NT2/D1 (cell line): ENCODE results near the gene CEMIP2.

ENCODE experiments used
- DNase-seq: peaks from one replicate; pipeline ENCODE4 v3.0.0-alpha.2; 2011; ENCODE audit warnings: low read depth, low spot score
- H3K27me3 ChIP-seq: 2 replicates; pipeline ENCODE4 v1.6.0; 2011; ENCODE audit warnings: mild to moderate bottlenecking; ENCODE audit not compliant: insufficient read length, insufficient read depth
- H3K36me3 ChIP-seq: 2 replicates; pipeline ENCODE4 v1.6.1; 2011; ENCODE audit warnings: mild to moderate bottlenecking, low read length, mixed read lengths; ENCODE audit not compliant: insufficient read depth, insufficient read length
- H3K4me1 ChIP-seq: 2 replicates; pipeline ENCODE4 v1.5.1; 2011; ENCODE audit not compliant: insufficient read depth, insufficient read length
- H3K4me3 ChIP-seq: 2 replicates; pipeline ENCODE4 v1.5.1; 2011; ENCODE audit warnings: low read depth; ENCODE audit not compliant: insufficient read length
- H3K9ac ChIP-seq: 2 replicates; pipeline ENCODE4 v1.6.0; 2011; ENCODE audit warnings: low read depth; ENCODE audit not compliant: insufficient read length
- H3K9me3 ChIP-seq: 2 replicates; pipeline ENCODE4 v1.5.1; 2011; ENCODE audit warnings: mild to moderate bottlenecking, low read length; ENCODE audit not compliant: insufficient read depth
- SUZ12 ChIP-seq: IDR thresholded peaks from 2 replicates; pipeline ENCODE4 v1.6.1; 2011; ENCODE audit not compliant: insufficient read length, insufficient read depth; ENCODE audit errors: extremely low read depth
- YY1 ChIP-seq: IDR thresholded peaks from 2 replicates; pipeline ENCODE4 v1.6.1; 2011; ENCODE audit not compliant: insufficient read length, insufficient read depth
- ZNF274 ChIP-seq: IDR thresholded peaks from 2 replicates; pipeline ENCODE4 v1.6.1; 2011; ENCODE audit warnings: mild to moderate bottlenecking, low read depth, low read length

CEMIP2 gene

GRCh38 chr9:71652480-71652879 is 115.8 kb downstream of the CEMIP2 start:
- H3K9ac ChIP-seq, result no peak overlapping the region
- no peaks in the 10 kb centered on the region for H3K4me1 ChIP-seq
- H3K36me3 ChIP-seq, result no peaks in the 10 kb centered on the region
- H3K27me3 ChIP-seq, result no peaks in the 10 kb centered on the region
- H3K4me3 ChIP-seq, result no peak overlapping the region
- DNase-seq, result no peak
- no peaks in the 10 kb centered on the region for H3K9me3 ChIP-seq
- TF ChIP-seq SUZ12 (no peak), YY1 (no peak), ZNF274 (no peak)

- Histone ChIP-seq H3K9me3 (no peaks in the 10 kb centered on the region), H3K4me3 (no peak overlapping the region), H3K4me1 (no peaks in the 10 kb centered on the region), H3K27me3 (no peaks in the 10 kb centered on the region), H3K9ac (no peak overlapping the region), H3K36me3 (no peaks in the 10 kb centered on the region)
- TF ChIP-seq YY1, result no peak
- TF ChIP-seq SUZ12, result no peak
- TF ChIP-seq ZNF274, result no peak
- DNase-seq, result no peak
These were observed 119.9 kb downstream of the CEMIP2 start for GRCh38 chr9:71648453-71648852.

GRCh38 chr9:71647094-71647591 is 121.2 kb downstream of the CEMIP2 start:
- TF ChIP-seq ZNF274 (no peak), YY1 (no peak), SUZ12 (no peak)
- Histone ChIP-seq H3K4me3 (no peak overlapping the region), H3K9ac (no peak overlapping the region), H3K4me1 (no peaks in the 10 kb centered on the region), H3K27me3 (no peaks in the 10 kb centered on the region), H3K9me3 (no peaks in the 10 kb centered on the region), H3K36me3 (no peaks in the 10 kb centered on the region)
- no peak for DNase-seq

GRCh38 chr9:71646131-71646530 is 122.2 kb downstream of the CEMIP2 start:
- TF ChIP-seq ZNF274 (no peak), YY1 (no peak), SUZ12 (no peak)
- H3K27me3 ChIP-seq, result no peaks in the 10 kb centered on the region
- H3K4me3 ChIP-seq, result no peak overlapping the region
- H3K9me3 ChIP-seq, result no peaks in the 10 kb centered on the region
- H3K9ac ChIP-seq, result no peak overlapping the region
- no peak for DNase-seq
- H3K36me3 ChIP-seq, result no peaks in the 10 kb centered on the region
- no peaks in the 10 kb centered on the region for H3K4me1 ChIP-seq

GRCh38 chr9:71644819-71645362 is 123.4 kb downstream of the CEMIP2 start:
- Histone ChIP-seq H3K9ac (no peak overlapping the region), H3K9me3 (no peaks in the 10 kb centered on the region), H3K36me3 (no peaks in the 10 kb centered on the region), H3K4me1 (no peaks in the 10 kb centered on the region), H3K4me3 (no peak overlapping the region), H3K27me3 (no peaks in the 10 kb centered on the region)
- TF ChIP-seq ZNF274, result no peak
- TF ChIP-seq SUZ12, result no peak
- TF ChIP-seq YY1, result no peak
- DNase-seq, result no peak

GRCh38 chr9:71643330-71643729 is 125.0 kb downstream of the CEMIP2 start:
- TF ChIP-seq SUZ12, result no peak
- Histone ChIP-seq H3K9ac (no peak overlapping the region), H3K4me1 (no peaks in the 10 kb centered on the region), H3K36me3 (no peaks in the 10 kb centered on the region), H3K27me3 (no peaks in the 10 kb centered on the region), H3K4me3 (no peak overlapping the region), H3K9me3 (no peaks in the 10 kb centered on the region)
- no peak for DNase-seq

GRCh38 chr9:71642056-71642455 is 126.3 kb downstream of the CEMIP2 start:
- Histone ChIP-seq H3K27me3 (no peaks in the 10 kb centered on the region), H3K9me3 (no peaks in the 10 kb centered on the region), H3K36me3 (no peaks in the 10 kb centered on the region), H3K9ac (no peak overlapping the region), H3K4me1 (no peaks in the 10 kb centered on the region), H3K4me3 (no peak overlapping the region)
- no peak for TF ChIP-seq ZNF274
- no peak for TF ChIP-seq YY1
- no peak for TF ChIP-seq SUZ12
- DNase-seq, result no peak

- H3K9ac ChIP-seq, result no peak overlapping the region
- TF ChIP-seq SUZ12 (no peak), YY1 (no peak), ZNF274 (no peak)
- no peaks in the 10 kb centered on the region for H3K27me3 ChIP-seq
- no peaks in the 10 kb centered on the region for H3K9me3 ChIP-seq
- no peaks in the 10 kb centered on the region for H3K36me3 ChIP-seq
- no peak for DNase-seq
- H3K4me3 ChIP-seq, result no peak overlapping the region
- H3K4me1 ChIP-seq, result no peaks in the 10 kb centered on the region
These were observed 129.7 kb downstream of the CEMIP2 start for GRCh38 chr9:71638627-71639026.
